ENCODE results near the gene MRPS16. TPM values are rescaled to one million over a fixed set of nuclear protein-coding genes. Genes with fewer than 3 reads are reported as not detected.

The MRPS16 gene
- total and polyA plus RNA-seq, 9 of the 15 experiments (the other 6 are each of a cell fraction or from before 2014, with no cell fraction given): 65.0 to 239 (median 146) TPM

GRCh38 chr10:73287441-73287840 lies 35.0 kb upstream of the MRPS16 start (continued):
- TF ChIP-seq MGA (IDR thresholded peaks at IDR 0.05) (no peak), JUND (IDR thresholded peaks at IDR 0.05; ENCODE audit: borderline replicate concordance, low read depth, low read length) (no peak), JUND (tag; IDR thresholded peaks at IDR 0.05; ENCODE audit: borderline replicate concordance, low read depth, low read length) (no peak), PURB (CRISPR knock-in tag; IDR thresholded peaks at IDR 0.05; ENCODE audit: low read depth) (no peak), EGR1 (conservative IDR thresholded peaks at IDR 0.05) (no peak), ATF1 (CRISPR knock-in tag; IDR thresholded peaks at IDR 0.05) (no peak), ATF1 (tag; IDR thresholded peaks at IDR 0.05) (no peak), SUPT5H (IDR thresholded peaks at IDR 0.05) (no peak), ZNF551 (CRISPR knock-in tag; IDR thresholded peaks at IDR 0.05) (no peak), ZNF511 (CRISPR knock-in tag; IDR thresholded peaks at IDR 0.05) (no peak)
